Stimulated activated CD8-positive, alpha-beta memory T cell treated with anti-CD3 and anti-CD28 coated beads, Interleukin-12 subunit alpha, Interleukin-12 subunit beta, amount 100 ng/mL, for 24 hours (primary cell): ENCODE results near the gene DEF6.

ENCODE experiments used
- DNase-seq: peaks from one replicate; pipeline ENCODE4 v3.0.0-alpha.2; 2020; ENCODE audit errors: extremely low read depth

DEF6 gene, protein sequence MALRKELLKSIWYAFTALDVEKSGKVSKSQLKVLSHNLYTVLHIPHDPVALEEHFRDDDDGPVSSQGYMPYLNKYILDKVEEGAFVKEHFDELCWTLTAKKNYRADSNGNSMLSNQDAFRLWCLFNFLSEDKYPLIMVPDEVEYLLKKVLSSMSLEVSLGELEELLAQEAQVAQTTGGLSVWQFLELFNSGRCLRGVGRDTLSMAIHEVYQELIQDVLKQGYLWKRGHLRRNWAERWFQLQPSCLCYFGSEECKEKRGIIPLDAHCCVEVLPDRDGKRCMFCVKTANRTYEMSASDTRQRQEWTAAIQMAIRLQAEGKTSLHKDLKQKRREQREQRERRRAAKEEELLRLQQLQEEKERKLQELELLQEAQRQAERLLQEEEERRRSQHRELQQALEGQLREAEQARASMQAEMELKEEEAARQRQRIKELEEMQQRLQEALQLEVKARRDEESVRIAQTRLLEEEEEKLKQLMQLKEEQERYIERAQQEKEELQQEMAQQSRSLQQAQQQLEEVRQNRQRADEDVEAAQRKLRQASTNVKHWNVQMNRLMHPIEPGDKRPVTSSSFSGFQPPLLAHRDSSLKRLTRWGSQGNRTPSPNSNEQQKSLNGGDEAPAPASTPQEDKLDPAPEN

DNA sequence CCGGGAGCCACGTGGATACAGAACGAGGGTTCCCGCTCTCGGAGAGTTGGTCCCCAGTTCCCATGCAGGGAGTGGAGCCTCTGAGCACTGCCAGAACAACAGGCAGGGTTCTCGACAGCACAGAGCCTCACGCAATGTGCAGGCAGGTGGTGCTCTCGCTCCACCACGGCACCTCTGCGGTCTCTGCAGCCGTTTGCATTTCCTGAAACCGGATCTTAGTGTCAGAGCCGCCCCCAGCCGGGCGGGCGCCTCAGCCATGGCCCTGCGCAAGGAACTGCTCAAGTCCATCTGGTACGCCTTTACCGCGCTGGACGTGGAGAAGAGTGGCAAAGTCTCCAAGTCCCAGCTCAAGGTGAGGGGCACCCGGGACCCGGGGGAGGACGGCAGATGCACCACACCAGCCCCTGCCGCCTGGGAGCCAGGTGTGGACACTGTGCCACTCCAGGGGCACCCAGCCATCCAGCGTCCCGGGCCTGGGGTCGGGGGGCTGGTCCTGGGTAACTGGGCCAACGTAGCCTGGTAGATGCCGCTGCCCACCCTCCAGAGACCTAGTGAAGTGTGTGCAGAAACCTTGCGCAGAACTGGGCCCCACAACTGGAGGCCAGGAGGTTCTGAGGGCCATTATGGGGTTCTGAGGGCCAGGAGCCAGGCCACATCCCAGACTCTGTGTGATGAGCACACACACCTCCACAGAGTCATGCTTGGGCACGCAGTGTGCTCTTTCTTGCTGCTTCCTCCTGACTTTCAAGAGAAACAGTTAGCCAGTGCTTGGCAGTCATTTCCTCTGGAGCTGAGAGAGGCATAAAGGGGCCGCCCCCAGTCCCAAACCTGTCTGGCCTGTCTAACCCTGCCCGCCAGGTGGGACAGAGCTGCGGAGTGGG, at the start of gene DEF6:
DEF6 (plus strand) TSS at position 218 of the 881 bp plus-strand sequence; CDS start at position 257, 39 bp downstream.
- DNase-seq = peak; percentile 66

DNA sequence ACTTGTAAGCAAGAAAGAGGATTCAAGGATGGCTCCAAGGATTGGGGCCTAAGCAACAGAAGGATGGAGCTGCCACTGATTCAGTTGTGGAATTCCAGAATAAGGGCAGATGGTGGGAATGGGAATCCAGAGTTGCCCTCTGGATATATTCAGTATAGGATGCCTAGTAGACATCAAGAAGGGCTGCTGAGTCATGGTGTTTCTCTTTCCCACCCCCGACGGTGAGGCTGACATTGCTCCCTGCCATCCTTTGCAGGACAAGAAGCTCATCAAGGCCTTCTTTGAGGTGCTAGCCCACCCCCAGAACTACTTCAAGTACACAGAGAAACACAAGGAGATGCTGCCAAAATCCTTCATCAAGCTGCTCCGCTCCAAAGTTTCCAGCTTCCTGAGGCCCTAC, 49.3 kb upstream of the DEF6 start:
- no peak for DNase-seq

DNA sequence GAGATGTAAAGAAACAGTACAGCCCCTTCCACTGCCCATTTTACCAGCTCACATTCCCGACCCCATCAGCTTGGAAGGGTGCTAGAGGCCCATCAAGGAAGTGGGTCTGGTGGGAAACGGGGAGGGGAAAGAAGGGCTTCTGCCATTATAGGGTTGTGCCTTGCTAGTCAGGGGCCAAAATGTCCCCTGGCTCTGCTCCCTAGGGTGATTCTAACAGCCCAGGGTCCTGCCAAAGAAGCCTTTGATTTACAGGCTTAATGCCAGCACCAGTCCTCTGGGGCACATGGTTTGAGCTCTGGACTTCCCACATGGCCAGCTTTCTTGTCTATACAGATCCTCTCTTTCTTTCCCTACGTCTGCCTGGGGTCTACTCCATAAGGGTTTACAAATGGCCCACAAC, 48.7 kb upstream of the DEF6 start:
- DNase-seq = no peak

DNA sequence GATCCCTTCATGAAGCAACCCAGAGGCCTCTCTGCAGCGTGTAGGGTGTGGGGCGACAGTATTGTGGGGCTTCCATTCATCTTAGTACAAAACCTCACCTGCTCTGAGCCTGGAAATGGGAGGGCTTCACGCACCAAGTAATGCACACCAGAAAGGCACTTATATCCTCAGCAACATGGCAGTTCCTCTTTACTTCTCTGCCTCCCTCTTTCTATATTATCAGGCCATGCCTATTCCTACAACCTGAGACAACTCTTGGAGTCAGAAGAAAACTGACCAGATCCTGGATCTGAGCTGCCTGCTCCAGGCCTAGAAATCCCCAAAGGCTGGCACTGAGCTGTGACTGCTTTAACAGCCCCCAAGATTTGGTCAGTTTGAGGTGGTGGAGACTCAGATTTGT, 45.7 kb upstream of the DEF6 start:
- no peak for DNase-seq

DNA sequence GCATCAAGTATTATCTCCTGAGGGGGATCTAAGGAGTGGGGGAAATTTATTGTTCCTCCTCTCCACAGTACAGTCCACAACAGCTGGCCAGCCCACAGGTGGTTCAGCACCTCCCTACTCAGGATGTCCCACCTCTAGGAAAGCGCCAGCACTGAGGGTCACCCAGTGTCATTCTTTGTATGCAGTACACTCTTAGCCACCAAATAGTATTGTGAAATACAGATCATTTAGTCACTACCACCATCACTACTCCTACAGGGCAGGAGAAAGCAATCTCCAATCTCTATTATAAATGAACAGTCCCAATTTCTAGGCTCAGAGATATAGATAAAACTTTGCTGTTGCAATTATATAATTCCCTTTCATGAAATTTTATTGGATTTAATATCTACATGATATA, 44.4 kb upstream of the DEF6 start:
- no peak for DNase-seq

DNA sequence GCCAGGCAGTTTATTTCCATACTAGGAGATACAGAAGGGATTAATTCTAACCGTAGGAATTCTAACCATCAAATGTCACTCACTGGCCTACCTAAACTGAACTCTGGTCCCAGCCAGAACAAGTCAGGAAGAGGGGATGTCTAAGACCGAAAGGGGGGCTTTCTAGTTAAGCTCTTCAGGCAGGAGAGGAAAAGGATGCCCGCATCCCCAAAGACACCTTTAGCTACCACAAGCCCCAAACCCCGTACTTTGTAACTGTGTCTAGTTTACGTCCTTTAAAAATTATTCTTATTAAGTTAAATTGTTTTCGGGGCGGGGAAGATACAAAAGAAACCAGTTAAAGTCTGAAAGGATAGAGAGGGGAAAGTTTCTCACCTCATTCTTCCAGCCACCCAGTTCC, 39.3 kb upstream of the DEF6 start:
- DNase-seq = no peak

DNA sequence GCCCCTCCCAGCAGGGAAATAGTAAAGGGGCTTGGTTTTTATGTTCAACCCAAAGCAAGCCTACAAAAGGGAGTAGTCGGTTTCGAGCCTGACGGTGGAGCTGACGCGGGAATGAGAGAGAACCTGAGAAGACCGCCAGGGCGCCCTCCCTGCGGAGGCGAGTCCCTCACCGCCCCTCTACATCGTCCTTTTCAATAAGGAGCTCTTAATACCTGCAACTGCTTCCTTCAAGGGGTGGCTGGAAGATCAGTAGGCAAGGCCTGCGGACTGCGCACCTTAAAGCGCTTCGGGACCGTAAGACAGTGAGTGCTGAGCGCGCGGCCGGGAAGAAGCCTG, 38.8 kb upstream of the DEF6 start:
- no peak for DNase-seq

DNA sequence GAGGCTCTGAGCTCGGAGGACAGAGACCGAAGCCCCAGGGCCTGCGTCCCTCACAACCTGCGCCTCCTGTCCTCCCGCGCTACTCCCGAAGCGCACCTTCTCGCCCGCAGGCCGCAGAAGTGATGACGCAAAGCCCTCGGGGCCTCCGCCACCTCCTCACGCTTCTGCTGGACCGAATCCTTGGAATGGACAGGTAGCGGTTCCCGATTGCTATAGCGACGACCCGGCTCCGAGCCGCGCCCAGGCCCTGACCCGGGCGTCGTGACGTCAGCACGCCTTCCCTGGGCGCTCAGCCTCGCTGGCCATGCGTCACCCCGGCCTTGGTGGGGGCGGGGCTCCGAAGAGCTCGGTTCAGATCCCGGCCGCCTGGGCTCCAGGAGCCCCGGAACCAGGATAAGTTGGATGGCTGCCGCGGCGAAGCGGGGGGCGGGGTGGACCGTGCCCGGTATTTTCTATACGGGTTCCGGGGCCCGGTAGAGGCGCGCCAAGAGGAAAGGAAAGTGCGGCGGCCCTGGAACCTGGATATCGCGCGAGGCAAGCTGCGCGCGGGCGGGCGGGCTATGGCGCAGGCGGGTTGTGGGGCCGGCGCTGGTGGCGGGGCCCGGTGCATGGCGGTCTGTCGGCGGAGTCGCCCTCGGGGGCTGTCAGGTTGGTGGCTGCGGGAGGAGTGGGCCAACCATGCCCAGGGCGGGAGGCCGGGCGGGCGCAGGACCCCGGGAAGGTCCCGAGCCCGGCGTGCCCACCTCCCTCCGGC, 38.2 kb upstream of the DEF6 start, which contains the start of gene ZNF76:
ZNF76 (plus strand) TSS at position 542 of the 754 bp plus-strand sequence. CDS start 21,417 bp downstream, outside the sequence.
- peak; percentile 82 for DNase-seq

DNA sequence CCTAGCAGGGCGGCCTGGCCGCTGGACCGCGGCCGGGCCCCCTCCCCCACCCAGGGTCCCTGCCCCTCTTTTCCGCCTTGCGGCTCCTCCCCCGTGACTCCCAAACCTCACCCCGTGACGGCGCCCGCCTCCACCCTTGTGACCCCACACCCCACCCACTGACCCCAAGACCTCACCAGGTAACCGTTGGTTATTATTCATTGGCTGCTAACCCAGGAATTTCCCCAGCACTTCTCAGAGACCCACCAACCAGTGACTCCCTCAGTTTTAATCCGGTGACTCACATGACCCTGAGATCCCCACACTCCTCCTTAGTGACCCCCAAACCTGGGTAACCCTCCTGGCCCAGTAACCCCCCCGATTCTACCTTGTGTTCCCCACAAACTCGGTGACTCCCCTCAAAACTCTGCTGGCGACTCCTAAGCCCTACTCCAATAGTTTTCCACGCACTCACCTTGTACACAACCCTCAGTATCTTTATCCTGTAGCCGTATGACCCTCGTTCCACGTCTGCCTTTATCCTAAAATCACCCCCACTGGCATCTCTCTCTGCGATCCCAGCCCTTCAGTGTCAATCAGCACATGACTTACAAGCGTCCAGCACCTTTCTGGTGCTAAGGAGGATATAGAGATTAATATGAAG, 37.5 kb upstream of the DEF6 start:
- peak; percentile 48 for DNase-seq

DNA sequence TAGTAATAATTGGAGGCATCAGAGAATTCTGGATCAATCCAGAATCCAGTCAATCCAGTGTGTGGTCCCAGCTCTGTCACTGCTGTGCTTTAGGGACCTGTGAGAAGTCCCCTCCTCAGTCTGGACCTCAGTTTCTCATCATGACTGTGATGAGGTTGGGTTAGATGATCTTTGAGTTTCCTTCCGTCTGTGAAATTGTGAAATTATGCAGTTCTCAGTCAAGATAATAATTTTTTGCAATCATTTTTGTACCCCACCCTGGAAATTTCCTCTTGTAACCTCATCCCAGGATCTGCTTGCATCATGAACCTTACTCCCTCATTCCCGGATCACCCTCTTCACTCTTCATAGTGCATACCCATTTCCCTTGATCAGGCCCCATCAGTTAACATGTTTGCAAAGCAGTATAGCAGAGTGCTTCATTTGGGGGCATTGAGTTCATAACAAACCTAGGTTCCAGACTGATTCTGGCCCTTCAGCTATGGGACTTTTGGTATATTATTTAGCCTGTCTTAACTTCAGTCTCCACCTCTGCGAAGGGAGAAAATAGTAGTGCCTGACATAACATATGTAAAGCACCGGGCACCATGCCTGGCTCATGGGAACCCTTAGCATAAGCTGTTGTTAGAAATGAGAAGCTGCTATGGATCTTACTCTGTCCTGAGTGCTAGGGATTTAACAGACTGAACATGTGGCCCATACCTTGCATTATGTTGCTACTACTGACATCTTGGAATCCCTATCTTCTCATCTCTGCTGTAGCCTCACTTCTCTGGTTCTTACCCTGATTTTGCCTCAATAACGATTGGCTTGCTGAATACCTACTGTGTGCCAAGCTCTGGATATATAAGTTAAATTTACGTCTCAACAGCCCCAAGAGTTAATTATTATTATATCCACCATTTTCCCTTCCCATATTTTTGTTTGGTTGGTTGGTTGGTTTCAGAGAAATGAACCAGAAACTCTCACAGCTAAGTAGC, 36.7 kb upstream of the DEF6 start:
- DNase-seq = no peak

DNA sequence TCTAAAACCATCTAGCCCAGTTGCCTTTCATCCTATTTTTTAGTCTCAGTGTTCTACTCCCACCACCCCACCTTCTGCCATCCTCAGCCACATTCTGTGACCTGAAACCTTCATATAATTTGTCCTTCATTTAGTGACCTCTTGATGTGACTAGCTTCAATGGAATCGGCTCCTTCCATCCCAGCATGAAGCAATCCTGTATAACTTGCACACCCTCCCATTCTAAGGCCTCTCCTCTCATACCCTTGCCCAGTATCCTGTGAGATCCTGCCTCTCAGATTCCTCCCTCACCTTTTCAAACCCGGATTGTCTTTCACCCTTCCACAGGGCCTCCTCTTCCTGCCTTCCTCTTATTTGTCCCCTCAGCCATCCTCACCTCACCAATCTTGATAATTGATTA, 35.0 kb upstream of the DEF6 start:
- no peak for DNase-seq

DNA sequence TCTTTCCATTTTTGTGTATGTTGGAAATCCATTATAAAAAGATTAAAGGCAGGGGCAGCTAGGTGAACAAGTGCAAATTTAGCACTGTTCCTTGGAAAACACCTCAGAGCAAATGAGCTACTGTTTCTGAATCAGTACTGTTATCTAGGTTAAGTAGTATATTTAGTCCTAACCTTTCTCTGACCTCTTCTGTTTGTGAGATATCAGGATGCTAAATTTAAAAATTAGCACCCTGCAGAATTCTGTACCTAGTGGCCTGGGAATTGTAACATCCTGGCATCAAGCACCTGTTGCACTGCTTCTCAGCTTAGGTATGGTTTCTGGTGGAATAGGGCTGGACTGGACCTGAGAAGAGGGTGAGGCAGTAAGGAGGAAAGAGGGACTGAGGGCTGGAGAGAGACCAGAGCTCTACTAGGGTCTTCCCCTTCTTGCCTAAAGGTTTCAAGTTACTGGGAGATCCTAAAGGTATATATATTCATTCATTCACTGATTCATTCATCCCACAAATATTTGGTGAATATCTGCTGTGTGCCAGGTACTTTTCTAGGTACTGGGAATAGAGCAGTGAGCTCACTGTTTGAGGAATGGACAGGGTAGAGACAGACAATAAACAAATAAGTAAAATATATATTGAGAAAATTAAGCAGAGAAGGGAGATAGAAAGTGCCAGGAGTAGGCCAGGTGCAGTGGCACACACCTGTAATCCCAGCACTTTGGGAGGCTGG, 32.9 kb upstream of the DEF6 start:
- no peak for DNase-seq

DNA sequence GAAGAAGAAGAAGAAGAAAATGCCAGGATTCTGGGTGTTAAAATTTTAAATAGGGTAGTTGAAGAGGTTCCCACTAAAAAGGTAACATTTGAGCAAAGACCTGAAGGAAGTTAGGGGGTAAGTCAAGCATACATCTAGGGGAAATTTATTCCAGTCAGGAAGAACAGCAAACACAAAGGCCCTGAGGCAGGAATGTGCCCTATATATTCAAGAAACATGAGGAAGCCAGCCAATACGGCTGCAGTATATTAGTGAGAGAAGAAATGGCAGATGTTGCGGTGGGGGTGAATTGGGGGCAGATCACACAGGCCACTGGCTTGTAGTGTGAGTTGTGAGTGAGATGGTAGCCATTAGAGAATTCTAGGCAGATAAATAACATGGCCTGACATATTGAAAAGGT, 32.1 kb upstream of the DEF6 start:
- no peak for DNase-seq

DNA sequence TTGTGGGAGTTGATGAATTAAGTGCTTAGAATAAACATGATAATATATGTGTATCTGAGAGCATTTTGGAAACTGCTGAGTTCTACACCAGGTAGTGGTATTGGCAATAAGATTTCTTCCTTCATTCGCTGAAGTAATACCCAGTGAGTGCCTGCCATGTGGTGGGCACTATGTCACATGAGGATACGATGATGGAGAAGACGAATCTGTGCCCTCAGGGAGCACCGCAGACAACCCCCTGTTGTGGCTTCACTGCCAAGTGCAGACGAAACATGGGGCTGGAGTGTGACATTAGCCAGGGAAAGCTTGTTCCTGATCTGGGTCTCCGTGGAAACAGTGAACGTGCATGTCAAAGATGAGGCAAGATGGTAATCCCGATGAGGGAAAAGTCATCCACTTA, 30.2 kb upstream of the DEF6 start:
- DNase-seq = no peak

DNA sequence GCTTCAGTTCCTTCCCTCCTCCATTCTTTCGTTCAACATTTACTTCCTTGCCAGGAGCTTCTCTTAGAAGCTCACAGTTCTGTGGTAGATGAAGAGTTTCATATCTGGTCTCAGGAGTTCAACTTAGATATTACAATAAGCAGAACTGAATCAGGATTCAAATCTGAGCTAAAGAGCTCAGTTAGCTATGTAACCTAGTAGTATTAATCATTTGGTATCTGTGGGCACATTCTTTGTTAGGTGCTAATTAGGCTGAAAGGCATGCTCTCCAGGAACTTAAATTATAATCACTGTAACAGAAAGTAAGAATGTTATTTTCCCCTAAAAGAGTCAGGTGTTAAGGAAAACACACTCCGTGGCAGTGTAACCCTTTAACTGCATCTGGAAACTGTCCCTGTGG, 29.7 kb upstream of the DEF6 start:
- DNase-seq = no peak

DNA sequence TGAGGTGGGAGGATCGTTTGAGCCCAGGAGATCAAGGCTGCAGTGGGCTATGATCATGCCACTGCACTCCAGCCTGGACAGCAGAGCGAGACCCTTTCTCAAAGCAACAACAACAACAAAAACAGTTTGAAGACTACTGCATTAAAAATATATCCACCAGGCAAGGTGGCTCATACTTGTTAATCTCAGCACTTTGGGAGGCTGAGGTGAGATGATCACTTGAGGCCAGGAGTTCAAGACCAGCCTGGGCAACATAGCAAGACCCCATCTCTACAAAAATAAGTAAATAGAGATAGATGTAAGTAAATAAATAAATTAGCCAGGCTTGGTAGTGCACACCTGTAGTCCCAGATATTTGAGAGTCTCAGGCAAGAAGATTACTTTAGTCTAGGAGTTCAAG, 25.6 kb upstream of the DEF6 start:
- no peak for DNase-seq

DNA sequence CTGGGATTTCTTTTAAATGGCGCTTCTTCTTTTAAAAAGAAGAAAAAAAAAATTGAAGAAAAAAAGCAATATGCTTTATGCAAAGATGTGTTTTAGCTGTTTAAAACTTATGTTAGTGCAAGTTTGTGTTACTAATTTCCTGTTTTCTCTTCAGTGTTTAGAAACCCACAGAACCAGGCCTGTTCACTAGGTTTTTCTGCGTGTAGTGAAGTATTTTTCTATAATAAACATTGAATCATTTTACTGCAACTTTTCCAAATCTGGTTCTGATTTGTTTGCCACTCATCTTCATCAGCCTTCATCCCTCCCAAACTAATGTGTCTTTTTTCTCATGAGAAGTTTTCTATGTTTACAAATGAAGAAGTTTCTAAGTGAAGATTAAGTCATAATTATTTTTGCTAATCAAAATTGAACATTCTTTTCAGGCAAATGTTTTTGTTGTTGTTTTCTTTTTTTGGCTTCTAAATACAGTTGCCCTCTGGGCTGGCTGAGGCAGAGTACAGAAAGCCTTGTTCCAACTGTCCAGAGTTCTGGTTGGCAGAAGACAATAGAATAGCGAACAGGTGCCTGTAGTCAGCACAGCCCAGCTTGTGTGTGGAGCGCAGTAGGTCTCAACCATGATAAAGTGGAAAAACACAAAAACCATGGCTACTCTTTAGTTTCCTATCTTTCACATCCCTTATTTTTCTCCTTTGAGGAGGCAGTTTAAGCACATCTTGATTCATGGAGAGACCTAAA, 23.6 kb upstream of the DEF6 start:
- no peak for DNase-seq

DNA sequence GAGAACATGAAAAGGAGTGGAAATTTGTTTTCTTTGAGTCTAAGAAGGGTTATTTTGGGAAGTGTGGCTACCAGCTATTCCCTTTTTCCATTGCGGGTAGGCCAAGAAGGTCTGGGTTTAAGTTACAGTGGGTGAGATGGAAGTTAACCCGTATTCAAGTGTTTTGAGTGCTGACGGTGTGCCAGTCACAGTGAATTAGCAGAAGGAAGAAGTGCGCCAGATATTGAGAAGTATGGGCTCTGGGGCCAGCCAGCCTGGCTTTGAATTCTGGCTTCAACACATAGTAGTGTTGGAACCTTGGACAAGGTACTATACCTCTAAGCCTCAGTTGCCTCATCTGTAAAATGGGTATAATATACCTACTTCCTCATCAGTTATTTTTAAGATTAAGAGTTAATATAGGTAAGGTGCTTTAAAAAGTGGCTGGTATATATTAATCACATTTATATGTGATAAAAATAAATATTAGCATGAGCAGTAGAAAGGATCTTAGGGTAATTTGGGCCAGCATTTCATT, 21.8 kb upstream of the DEF6 start:
- DNase-seq = no peak
